Measurements from ENCODE around the gene ORMDL1.

- no peak for TF ChIP-seq CTCF (IDR thresholded peaks at IDR 0.05)
- no peak for TF ChIP-seq POLR2AphosphoS5 (IDR thresholded peaks at IDR 0.05; ENCODE audit: insufficient read depth in 1 of 2, low read depth in 1 of 2)
Measured at GRCh38 chr2:189830510-189830909, 46.4 kb upstream of the ORMDL1 start.
